Fibroblast of skin of scalp (primary cell): ENCODE results near the gene TBX5. TPM values are rescaled to one million over a fixed set of nuclear protein-coding genes. Genes with fewer than 3 reads are reported as not detected.

Source experiments
- DNase-seq: peaks from one replicate; pipeline ENCODE4 v3.0.0-alpha.2; 2013
- polyA plus RNA-seq, 2 experiments: library from polyadenylated mRNA; unstranded; fragments of 120-200 nt; gene quantifications; one replicate each; pipeline ENCODE4 v1.2.1, GENCODE V29; 2013; ENCODE audit not compliant: insufficient read length in 2 of 2

The TBX5 gene
- polyA plus RNA-seq (2013, experiment 1 of 2; ENCODE audit: insufficient read length), result not detected
- polyA plus RNA-seq (2013, experiment 2 of 2; ENCODE audit: insufficient read length), result not detected

DNA sequence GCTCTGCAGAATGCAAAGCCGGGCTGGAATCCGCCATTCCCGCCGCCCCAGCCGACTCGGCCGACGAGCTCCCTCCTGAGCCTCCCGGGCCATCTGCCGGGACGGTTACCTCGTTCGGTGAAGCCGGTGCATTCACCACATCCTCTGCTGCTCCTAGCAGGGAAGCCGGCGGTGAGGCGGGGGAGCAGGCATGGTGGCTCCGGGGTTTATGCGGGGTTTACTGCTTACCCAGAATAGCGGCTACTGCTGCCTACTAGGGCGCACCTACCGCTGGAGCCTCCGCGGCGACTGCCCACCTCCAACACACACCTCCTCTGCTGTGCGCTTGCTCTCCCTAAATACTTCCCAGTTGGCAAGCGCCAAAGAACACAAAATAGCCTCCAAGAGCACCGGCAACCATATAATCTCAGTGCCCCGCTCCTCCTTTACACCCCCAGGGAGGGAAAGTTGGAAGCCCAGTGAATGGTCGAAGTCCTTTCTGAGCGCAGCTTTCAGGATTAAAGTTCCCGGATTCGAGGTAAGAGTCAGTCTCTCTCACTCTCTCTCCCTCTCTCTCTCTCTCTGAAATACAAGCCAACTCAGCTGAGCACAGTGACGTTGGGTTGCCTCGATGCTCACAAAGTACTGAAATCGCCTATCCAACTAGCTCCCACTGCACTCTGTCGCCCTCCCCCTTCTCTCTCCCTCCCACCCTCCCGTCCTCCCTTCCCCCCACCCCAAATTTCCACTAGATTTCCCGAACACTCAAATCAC, at the start of gene TBX5:
TSS of gene TBX5 (minus strand) at position 626 of the 753 bp plus-strand sequence. CDS start 2,246 bp downstream, outside the sequence.
- DNase-seq, result no peak

DNA sequence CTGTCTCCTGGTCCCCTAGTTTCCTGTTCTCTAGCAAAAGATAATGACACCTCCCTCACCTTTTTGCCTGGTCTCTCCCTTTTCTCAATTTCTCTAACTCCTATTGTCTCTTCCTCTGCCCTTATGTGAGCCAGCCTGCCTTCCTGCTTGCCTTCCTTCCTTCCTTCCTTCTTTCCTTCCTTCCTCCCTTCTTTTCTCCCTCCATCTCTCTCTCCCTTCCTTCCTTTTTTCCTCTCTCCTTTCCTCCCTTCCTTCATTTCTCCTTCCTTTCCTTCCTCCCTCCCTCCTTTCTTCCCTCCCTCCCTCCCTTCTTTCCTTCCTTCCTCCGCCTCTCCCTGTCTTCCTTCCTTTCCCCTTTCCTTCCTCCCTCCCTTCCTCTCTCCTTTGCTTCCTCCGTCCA, 45.7 kb upstream of the TBX5 start:
- no peak for DNase-seq

DNA sequence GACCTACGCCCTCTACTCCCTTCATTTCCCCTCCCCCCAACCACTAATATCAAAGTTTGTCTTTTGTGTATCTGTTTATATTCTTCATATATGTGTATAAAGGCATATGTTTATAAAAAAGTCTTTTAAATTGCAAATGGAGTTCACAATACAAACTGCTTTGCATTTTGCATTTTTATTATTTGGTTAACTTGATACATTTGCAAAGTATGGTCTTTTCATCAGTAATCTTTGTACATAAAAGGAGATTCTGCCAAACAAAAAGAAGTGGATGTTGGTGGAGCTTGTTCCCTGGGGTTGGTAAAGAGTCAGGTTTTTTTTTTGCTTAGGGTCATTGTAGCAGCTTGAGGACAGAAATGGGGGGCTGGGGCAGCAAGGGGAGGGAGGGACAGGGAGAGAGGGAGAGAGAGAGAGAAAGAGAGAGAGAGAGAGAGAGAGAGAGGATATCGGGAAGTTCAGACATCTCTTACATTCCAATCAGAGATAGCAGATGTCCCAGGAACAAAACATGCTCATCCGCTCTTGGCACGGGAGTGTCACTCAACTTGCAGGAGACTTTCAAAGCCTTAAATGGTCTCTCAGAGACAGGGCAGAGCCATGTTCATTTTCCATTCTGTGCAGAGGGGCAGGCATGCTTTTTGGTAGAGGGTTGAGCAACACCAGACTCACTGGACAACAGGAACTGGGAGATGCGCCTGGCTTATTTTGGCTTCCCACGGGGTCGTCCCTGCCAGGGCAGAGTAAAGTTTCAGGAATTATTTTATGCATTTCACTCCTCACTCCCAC, 44.8 kb upstream of the TBX5 start:
- DNase-seq, result no peak

DNA sequence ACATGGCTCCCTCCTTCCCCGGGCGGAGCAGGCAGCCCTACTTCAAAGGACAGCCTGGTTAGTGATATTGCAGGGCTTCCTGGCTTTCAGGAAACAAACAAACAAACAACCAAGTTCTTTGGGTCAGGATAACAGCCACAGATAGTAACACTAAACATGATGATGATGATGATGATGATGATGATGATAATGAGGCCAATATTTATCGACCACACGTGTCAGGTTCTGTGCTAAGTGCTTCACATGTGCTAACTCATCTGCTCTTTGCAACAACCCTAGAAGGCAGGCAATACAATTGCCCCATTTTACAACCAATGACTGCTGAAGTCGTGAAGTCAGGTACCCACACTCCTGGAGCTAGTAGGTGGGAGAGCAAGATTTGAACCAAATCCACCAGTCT, 44.1 kb upstream of the TBX5 start:
- DNase-seq, result no peak

- DNase-seq, result no peak
Observed at GRCh38 chr12:114448618-114448933, 42.6 kb upstream of the TBX5 start.

DNA sequence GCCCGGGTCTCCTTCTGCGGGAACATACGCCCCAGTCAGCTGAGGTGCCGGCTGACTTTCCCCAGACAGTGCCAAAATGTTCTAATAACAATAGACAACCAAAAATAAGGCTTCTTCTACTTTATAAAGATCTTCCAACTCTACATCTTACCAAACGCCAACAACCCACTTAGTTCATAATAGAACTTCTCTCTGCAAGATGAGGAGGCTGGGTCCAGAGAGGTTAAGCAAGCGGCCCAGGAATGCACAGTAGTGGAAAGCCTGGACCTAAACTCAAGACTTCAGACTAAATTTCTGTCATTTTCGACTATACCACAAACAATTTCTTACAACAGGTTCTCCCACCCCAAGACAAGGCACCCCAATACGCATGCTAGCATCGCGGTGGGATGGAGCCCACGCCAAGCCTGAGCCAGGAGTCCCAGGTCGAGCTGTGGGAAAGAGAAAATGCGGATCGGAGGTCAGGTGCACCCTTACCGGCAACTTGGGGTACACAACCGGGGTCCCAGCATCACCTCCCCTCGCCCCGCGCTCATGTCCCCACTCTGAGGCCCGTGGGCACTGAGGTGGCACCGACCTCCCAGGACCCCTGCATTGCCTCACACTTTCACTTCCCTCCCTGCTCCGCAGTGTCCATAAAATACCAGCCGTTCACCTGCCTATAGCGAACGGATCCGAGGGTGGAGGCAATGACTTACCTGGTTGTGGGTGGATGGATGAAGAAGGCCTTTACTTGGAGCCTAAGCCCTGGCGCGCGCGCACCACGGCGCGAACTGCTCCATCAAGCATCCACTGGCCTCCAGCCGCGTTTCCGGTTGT, 42.1 kb upstream of the TBX5 start:
- no peak for DNase-seq

DNA sequence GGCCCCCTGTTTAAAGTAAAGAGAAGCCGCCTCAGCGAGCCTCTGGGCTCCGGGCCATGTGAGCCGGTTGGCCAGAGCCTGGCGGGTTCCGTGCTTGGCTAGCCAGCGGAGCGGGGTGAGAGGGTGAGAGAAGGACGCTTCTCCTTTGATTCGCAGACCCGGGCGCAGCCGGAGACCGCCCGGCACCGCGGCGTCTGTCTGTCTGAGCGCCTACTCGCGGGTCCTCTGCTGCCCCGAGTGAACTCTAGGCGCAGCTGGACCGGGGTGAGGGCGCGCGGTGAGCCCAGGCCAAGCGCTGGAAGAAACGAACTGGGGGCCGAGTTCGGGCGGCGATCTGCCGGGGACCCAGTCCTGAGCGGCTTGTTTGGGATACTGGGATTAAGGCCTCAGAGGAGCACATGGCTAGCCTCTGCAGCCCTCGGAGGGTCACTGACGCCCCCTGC, 41.4 kb upstream of the TBX5 start:
- DNase-seq, result no peak

DNA sequence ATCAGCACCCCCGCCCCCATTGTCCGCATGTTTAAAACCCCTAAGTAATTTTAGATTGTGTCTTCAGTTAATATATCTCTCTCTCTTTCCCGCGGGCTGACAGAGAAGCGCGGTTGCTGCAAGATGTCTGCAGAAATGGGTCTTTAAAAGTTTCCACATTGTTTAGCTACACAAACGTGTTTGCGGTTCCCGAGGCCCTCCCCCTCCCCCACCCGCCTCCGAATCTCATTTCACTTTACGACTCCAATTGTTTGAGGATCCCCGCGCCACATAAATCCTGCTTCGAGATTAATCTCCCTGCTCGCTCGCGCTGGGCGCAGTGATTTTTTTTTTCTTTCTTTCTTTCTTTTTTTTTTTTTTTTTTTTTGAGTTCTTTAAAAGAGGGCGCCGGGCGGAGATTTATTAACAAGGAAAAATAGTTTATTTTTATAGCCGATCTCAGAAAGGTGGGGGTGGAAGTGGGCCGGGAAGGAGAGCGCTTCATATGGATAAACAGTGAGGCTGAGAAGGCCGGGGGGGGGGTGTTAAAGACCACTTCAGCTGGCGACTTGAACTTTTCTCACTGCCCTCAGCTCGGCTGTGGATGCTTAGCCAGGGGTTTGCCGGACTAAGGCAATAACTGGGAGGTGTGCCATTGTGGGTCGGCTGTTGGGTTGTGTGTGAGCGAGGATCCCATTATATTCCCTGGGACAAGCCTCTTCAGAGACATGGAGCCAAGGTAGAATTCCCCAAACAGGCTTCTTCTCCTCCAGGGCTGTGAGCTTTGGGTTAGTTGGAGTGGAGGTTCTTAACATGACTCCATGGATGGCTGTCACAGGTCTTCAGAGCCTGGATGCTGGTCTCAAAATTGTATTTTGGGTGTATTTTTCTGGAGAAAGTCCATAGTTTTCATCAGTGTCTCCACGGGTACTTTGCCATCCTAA, 39.7 kb upstream of the TBX5 start:
- no peak for DNase-seq

DNA sequence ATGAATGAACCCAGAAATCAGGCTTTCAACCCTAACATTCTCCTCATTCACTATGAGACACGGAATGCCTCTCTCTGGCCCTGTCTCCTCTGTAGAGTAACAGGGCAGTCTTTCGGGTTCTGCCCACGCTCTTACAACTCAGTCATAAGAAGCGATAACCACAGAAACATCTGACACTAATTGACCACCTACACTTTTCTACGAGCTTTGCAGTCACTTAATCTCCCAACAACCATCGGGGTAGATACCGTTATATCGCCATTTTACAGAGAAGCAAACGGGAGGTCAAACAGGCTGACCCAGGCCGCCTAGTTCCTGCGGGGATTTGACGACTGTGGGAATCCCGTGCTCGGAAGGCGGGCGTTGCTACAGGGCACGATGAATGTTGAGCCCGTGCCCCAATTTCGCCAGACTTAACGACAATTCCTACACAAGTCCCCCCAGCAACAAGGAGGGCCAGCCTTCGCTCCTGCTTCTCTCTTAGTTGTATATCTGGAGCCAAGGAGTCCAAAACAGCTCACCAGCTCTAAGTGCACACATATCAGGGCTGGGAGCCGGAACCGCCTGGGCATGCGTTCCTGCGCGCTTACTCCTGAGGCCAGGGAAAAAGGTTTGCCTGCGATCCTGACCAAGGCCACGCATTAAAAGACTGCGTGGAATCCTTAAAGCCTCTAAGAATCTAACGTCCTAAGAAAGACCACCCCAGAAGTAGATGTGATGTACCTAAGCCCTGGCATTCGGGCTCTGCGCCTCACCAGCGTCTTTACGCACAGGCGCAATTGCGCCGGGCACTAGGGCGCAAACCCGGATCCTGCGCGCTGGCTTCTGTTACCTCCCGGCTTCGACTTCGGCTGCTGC, 38.7 kb upstream of the TBX5 start:
- DNase-seq, result no peak

GRCh38 chr12:114443607-114444421, 37.9 kb upstream of the TBX5 start:
- no peak for DNase-seq

GRCh38 chr12:114442578-114442977, 36.6 kb upstream of the TBX5 start:
- no peak for DNase-seq

DNA sequence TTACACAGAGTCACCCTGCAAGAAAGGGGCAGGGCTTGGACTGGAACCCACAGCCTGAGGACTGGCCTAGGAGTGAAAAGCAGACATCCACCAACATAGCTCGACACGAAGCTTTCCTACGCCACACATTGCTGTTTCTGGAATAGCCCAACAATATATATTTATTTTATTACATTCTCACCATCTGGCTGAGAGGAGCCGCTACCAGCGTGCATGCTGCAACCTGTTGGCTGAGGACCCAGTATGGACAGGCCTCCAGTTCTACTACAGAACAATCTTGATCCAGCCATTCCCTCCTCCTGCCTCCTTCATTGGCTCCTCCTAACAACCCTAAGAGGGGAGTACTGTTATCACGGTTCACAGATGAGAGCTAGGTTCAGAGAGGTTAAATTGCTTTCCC, 35.6 kb upstream of the TBX5 start:
- DNase-seq, result no peak

DNA sequence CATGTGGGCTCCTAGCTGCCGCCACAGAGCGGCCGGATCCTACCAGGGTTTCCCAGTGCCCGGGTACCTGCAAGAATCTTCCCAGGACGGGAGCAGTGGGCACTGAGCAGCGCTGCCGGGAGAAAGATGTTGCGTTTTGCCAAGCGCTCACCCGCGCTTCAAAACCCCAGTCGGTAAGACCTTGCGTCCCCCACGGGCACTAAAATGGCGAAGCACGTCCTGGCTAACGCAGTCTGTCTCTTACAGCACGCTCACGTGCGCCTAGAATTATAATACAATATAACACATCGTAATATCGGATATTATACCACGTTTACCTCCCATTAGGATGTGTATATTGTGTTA, 35.1 kb upstream of the TBX5 start:
- no peak for DNase-seq

DNA sequence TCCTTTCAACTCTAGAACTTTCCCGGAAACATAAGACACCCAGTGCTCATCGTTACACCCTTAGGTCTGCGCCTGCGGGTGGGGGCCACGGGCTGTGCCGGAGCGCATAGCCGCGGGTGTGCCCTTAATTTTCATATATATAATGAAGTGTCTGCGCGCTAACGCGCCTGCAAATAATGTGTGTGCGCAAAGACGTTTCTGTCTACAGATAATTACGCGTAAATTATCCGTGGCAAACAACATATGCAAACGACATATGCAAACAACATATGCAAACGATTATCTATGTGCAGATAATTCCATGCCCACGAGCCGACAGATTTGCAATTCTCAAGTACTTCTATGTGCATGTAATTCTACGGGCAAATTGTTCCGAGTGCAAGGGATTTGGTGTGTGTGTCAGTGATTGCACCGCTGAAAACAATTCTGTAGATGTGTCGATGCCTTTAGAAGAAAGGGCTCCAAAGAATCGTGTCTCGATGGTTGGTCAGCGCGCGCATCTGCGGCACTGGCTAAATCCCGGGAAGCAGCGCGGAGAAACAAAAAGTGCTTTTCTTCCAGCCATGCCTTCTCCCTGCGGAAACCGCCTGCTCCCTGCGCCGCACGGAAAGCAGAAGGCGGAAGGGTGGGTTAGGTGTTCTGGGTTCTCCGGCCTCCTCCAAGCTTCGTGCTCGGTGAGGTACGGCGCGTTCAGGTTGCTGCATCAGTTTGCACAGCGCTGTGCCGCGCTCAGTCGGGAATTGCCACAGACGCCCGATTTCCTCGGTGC, 34.5 kb upstream of the TBX5 start:
- no peak for DNase-seq

GRCh38 chr12:114439817-114440216, 33.9 kb upstream of the TBX5 start:
- DNase-seq, result no peak

DNA sequence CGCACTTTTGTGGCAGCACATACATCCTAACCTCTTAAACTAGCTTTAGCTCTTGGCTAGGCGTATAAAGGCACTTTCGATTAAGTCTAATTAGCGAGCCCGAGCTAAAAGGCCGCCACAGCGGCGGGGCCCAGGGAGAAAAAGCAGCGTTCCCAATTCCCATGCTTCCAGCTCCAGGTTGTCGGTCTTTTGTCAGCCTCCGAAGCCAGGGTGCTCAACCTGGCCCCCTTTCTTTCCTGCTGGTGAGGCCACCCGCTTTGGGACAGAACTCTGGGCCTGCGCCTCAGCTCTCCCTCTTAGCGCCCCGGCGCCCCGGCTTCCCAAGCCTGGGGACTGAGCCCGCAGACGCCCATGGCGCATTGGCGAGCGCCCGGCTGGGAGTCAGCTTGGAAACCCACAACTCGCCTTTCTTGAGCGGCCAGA, 33.3 kb upstream of the TBX5 start:
- DNase-seq, result no peak

DNA sequence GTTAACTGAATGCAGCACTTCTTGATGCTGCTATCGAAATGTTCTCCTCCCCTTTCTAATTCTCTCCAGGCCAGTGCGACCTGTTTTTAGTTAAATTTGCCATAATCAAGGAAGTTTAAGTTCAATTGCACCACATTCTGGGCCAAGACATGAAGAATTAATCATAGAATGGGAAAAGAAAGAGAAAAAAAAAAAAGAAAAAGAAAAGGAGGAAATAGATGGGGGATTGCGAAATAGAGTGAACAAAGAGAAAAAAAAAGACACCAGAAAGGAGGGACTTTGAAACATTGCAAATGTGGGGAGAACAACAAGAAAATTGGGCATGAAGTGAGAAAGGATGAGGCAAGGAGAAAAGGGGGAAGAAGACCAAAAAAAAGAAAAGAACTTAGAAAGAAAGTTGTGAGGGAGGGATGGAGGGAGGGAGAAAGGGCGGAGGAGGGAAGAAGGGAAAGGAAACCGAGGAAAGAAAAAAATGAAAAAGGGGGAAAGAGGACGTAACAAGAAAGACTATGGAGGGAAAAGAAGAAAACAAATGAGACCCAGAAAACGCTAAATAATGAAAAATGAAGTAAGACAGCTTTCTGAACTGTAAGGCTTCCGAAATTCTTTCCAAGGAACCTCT, 32.8 kb upstream of the TBX5 start:
- no peak for DNase-seq

- DNase-seq, result no peak
Observed at GRCh38 chr12:114434341-114434740, 28.4 kb upstream of the TBX5 start.

GRCh38 chr12:114431902-114432301, 26.0 kb upstream of the TBX5 start:
- no peak for DNase-seq
